ENCODE results near the gene TGFBI.
A peak's percentile ranks its signal among the peaks of the same experiment; 100 is the strongest.
"Not testable (repeated sequence)": the region's sequence is repeated elsewhere in the genome, so short reads cannot be mapped to it uniquely, and the experiment has no call there.

The TGFBI gene

GRCh38 chr5:136027311-136027710 lies 1.5 kb upstream of the TGFBI start:
- peak; percentile 56 for DNase-seq (ENCODE audit: low spot score)

DNA sequence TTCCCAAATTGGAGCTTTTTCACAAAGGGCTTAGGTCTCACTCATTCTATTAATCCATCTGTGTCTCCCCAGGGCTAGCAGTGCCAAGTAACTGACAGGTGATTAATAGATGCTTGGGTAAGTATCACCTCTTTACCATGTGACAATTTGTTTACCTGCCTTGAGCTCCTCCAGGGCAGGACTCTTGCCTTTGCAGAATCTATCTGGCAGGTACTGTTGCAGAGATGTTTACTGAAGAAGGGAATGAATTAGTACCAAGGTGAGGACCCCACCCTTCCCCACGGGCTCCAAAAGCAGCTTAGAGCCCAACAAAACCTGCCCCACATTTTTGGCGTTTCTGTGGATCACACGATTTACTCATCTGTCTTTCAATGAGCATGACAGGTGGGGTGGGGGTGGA lies 698 bp upstream of the TGFBI start:
- no peak for DNase-seq (ENCODE audit: low spot score)

DNA sequence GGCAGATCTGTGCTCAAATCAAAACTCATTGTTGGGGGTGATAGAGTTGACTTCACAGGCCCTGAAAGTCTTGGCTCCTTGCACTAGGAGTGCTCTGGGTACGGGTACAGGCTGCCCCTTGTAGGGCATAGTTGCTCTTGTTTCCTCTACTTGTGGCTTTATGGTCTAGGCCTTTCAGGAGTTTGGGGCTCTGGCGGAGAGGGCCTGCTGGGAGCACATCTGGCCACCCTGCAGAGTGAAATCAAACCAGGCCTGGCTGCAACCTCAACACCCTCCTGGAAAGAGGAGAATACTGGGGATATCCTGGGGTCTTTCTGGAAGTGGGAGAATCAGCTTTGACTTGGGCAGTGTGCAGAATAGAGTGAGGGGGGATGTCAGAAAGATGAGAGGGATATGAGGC lies 1.5 kb downstream of the TGFBI start:
- DNase-seq (ENCODE audit: low spot score): peak; percentile 11

DNA sequence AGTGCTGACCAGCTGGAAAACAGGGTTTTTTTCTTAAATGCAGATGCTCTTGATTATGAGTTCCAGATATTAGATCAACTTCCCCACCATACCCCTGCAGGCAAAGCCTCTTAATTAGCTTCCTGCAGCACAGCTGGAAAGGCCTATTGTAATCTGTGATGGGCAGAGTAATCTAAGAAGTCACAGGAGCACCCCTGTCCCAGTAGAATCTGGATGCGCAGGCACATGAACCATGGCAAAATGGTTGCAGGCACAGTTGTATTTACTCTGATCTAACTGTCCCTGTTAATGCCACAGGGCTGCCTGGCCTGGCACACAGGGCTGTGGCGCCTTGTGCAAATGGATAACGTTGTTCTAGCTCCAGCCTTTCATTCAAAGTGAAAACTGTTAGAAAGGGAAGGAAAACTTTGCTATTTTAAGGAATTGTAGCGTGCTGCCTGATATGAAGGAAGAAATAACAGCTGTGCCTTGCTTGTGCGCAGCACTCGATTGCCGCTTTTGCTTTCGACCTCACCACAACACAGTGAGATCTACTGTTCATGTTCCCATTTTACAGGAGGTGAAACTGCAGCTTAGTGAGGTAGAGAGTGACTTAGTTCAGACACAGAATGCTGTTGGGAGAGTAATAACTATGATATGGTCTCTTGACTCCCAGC lies 2.3 kb downstream of the TGFBI start:
- DNase-seq (ENCODE audit: low spot score): peak; percentile 53

DNA sequence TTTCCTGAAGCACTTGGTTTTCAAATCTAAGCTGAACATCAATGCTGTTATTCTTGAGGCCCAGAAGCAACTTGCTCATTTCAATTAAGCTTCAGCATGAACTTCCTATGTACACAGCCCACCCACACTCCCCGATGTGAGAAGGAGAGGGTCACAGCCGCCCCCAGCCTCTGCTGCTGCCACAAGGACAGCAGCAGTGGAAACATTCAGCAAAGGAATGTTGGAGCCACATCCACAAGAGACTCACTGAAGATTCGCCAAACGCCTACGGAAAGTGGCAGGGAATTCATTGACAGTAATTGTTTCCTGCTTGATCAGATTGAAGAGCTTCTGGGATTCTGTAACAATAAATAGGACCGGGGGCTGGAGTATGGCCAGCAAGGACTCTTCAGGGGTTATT lies 2.9 kb downstream of the TGFBI start:
- DNase-seq (ENCODE audit: low spot score): peak; percentile 62

DNA sequence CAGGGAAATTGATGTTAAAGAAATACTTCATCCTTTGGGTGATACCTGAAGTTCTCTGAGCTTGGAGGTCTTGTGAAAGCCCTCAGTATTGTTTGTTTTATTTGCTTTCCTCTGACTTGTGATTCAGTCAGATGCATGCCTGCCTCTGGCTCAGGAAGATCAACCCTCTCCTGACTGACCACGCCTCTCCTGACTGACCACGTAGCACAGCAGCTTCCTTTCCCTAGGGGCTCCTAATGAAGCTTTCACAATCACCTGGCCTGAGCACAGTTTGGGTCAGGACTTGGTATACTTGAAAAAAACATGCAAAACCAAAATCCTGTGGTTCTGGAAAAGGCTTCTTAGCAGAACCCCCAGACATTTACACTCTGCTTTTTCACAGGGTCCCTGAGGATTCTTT lies 3.8 kb downstream of the TGFBI start:
- peak; percentile 6 for DNase-seq (ENCODE audit: low spot score)

GRCh38 chr5:136033234-136033633 lies 4.4 kb downstream of the TGFBI start:
- peak; percentile 4 for DNase-seq (ENCODE audit: low spot score)

- DNase-seq (ENCODE audit: low spot score): peak; percentile 55
Observed at GRCh38 chr5:136033848-136034247, 5.1 kb downstream of the TGFBI start.

GRCh38 chr5:136034492-136034891 lies 5.7 kb downstream of the TGFBI start:
- no peak for DNase-seq (ENCODE audit: low spot score)

- no peak for DNase-seq (ENCODE audit: low spot score)
Observed at GRCh38 chr5:136034984-136035383, 6.2 kb downstream of the TGFBI start.

DNA sequence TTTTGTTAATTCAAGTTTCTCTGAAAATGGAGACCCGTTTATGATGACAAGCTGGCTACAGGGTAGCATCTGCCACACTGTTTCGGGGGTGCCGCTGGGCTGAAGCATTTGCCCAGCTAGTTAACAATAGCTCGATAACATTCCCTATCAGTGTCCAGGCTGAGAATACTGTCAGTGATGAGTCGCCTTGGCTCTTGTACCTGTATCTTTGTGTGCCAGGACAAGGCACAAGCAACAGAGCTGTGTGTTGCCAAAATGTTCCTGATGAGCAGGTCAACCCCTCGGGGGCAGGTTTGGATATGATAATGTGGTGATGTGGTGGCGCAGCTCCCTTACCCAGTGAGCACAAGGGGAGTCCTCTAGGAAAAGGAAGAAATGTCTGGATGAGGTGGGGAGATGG lies 7.0 kb downstream of the TGFBI start:
- no peak for DNase-seq (ENCODE audit: low spot score)

DNA sequence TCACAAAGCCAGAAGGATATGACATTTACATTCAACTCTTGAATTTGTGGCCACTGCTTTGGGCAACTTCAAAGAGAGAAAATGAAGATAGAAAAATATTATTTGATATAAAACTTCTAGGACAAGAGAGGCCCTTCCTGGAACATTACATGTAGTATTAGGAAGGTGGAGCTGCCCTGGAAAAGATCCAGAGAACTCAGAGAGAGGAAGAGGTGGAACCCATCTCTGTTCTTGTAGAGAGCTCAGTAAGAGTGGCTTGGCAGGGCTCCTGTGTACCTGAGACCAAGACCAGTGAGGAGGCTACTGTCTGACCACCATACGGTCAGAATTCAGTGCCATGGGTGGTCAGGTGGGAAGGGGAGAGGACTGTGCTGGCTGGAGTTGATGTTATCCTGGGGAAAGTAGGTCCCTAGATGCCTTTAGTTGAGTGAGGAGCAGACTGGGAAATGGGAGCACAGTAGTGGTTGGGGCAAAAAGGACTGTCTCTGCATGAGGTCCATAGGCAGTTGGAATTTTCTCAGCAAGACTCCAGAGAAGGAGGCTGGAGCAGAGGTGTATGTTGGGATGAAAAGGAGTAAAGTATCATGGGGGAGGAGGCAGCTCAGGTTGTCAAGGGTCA lies 7.6 kb downstream of the TGFBI start:
- DNase-seq (ENCODE audit: low spot score): no peak

DNA sequence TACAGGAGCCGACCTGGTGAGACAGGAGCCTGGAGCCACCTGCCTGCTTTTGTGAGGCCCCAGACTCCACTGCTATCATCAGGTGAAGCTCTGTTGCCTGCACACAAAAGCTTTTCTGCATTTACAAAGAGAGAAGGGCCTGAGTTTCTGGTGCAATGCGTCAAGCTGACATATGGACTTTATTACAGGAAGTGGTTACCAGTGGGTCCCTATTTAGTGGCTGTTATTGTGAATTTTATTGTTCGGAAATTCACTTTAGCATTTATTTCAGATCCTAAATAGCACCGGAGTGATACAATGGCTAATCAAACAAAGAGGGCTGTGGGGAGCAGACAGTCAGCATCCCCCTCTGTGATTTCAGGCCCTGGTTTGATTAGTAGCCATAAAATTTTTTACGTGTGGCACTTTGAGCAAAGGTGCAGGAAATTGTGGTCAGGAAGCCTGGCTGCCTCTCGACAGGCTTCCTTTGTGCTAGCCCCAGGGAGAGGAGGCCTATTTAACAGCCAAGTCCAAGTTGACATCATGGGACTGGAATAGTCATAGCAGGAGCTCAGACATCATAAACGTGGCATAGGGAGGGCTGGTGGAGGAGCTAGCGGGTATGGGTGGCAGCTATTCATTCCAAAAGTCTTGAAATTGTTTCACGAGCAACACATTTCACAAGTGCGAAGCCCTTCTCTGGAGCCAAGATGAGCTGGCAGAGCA lies 8.4 kb downstream of the TGFBI start:
- DNase-seq (ENCODE audit: low spot score): no peak

DNA sequence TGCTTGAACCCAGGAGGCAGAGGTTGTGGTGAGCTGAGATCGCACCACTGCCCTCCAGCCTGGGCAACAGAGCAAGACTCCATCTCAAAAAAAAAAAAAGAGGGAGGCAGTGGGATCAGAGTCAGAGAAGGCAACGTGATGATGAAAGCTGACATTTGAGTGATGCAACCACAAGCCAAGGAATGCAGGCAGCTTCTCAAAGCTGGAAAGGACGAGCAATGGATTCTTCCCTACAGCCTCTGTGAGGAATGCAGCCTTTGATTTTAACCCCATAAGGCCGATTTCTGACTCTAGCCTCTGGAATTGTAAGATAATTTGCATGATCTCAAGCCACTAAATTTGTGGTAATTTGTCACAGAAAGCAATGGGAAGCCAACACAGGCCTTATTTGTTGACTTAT lies 9.8 kb downstream of the TGFBI start:
- DNase-seq (ENCODE audit: low spot score): no peak

DNA sequence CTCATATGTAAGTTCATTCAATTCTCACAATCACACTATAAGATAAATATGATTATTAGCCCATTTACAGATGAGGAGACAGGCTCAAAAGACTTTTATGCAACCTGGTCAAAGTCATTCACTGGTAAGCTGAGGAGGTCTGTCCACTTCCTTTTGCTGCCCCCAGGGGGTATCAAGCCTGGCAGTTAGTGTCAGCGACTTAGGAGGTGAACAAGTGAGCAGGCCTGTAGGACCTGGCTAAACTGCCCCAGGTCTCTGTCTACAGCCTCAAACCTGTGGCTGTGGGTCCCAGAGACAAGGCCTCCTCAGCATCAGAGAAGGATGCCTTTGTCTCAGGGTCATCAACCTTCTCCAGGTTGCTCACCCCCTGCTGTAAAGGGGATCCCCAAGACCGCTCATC lies 10.4 kb downstream of the TGFBI start:
- no peak for DNase-seq (ENCODE audit: low spot score)

GRCh38 chr5:136040746-136041415 lies 12.1 kb downstream of the TGFBI start:
- no peak for DNase-seq (ENCODE audit: low spot score)

DNA sequence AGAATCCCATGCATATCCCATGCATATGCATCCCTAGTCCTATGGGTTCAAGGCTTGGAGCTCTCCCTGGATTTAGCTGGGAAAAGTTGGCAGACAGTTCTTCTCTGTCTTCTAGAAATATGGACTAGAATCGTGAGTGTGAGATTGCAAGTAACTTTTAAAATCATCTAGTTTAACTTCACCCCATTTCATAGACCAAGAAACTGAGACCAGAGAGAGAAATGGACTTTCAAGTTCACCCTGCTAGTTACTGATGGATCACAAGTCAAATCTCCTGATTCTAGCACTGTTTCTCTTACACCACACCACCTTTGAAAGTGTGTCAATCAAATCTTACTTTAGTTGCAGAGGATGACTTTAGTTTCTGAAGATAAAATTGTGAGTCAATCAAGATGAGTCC lies 13.4 kb downstream of the TGFBI start:
- no peak for DNase-seq (ENCODE audit: low spot score)

- DNase-seq (ENCODE audit: low spot score): no peak
Observed at GRCh38 chr5:136042665-136043121, 13.9 kb downstream of the TGFBI start.

DNA sequence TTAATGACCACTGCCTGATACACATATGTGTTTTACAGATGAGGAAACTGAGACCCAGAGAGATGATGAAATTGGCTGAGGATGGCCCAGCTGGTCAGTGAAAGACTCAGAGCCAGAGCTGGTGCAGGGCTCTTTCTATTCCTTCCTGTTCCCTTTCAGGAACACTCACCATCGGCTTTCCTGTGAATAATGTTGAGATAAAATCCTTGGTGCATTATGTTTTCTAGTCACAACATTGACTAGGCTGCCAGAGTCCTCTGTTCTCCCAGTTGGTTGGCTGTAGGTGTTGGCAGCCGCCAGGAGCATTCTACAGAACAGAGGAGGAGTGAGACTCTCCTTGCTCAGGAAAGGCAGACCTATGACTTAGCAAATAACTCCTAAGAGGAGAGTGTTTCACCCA lies 14.8 kb downstream of the TGFBI start:
- DNase-seq (ENCODE audit: low spot score): no peak

- no peak for DNase-seq (ENCODE audit: low spot score)
Observed at GRCh38 chr5:136043968-136044610, 15.3 kb downstream of the TGFBI start.

- DNase-seq (ENCODE audit: low spot score): not testable (repeated sequence)
Observed at GRCh38 chr5:136045026-136045425, 16.2 kb downstream of the TGFBI start.

GRCh38 chr5:136046246-136046645 lies 17.5 kb downstream of the TGFBI start:
- no peak for DNase-seq (ENCODE audit: low spot score)

Measured in left forelimb (tissue), 1 donor.